ENCODE measurements around the gene ZCCHC2.

DNA sequence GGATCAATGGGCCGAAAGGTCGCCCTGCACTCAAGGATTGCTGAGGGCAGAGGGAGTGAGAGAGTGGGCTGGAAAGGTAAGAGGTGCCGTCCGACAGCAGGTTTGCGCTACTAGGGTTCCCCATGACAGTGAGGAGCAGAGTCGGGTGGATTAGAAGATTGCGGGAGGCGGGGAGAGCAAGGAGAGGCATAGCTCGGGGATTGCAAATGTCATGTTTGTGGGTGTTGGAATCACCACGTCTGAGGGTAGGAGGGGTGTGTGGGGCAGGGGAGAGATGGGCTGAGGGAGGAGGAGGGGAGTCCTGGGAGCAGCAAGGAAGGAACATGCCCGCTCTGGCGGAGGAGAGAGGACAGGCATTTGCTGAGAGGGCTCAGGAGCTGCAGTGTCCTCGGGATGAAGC, 81.2 kb downstream of the ZCCHC2 start:
- TF ChIP-seq CTCF (IDR thresholded peaks at IDR 0.05; ENCODE audit: low read depth, low read length, missing input control) (no peak), GABPA (IDR thresholded peaks at IDR 0.05 in 1 of 2, conservative IDR thresholded peaks at IDR 0.05 in 1 of 2) (no peak), ATF3 (IDR thresholded peaks at IDR 0.05) (no peak), RAD21 (IDR thresholded peaks at IDR 0.05) (no peak), RXRA (IDR thresholded peaks at IDR 0.05) (no peak), TAF1 (conservative IDR thresholded peaks at IDR 0.05) (no peak), EGR1 (IDR thresholded peaks at IDR 0.05; ENCODE audit: low read depth in 2 of 2) (no peak), JUND (IDR thresholded peaks at IDR 0.05) (no peak)
- TF ChIP-seq, protein P1, sequence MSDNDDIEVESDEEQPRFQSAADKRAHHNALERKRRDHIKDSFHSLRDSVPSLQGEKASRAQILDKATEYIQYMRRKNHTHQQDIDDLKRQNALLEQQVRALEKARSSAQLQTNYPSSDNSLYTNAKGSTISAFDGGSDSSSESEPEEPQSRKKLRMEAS (IDR thresholded peaks at IDR 0.05) = no peak
- TF ChIP-seq, protein P2, sequence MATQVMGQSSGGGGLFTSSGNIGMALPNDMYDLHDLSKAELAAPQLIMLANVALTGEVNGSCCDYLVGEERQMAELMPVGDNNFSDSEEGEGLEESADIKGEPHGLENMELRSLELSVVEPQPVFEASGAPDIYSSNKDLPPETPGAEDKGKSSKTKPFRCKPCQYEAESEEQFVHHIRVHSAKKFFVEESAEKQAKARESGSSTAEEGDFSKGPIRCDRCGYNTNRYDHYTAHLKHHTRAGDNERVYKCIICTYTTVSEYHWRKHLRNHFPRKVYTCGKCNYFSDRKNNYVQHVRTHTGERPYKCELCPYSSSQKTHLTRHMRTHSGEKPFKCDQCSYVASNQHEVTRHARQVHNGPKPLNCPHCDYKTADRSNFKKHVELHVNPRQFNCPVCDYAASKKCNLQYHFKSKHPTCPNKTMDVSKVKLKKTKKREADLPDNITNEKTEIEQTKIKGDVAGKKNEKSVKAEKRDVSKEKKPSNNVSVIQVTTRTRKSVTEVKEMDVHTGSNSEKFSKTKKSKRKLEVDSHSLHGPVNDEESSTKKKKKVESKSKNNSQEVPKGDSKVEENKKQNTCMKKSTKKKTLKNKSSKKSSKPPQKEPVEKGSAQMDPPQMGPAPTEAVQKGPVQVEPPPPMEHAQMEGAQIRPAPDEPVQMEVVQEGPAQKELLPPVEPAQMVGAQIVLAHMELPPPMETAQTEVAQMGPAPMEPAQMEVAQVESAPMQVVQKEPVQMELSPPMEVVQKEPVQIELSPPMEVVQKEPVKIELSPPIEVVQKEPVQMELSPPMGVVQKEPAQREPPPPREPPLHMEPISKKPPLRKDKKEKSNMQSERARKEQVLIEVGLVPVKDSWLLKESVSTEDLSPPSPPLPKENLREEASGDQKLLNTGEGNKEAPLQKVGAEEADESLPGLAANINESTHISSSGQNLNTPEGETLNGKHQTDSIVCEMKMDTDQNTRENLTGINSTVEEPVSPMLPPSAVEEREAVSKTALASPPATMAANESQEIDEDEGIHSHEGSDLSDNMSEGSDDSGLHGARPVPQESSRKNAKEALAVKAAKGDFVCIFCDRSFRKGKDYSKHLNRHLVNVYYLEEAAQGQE (IDR thresholded peaks at IDR 0.05) = no peak

All from liver (tissue), 3 donors.